NCI-H1092 (cell line): Measurements from ENCODE around the gene PKD2L1.

Experiments
- DNase-seq: peaks from one replicate; lab custom pipeline; 2025; lab: John Stamatoyannopoulos, UW

The PKD2L1 gene

DNA sequence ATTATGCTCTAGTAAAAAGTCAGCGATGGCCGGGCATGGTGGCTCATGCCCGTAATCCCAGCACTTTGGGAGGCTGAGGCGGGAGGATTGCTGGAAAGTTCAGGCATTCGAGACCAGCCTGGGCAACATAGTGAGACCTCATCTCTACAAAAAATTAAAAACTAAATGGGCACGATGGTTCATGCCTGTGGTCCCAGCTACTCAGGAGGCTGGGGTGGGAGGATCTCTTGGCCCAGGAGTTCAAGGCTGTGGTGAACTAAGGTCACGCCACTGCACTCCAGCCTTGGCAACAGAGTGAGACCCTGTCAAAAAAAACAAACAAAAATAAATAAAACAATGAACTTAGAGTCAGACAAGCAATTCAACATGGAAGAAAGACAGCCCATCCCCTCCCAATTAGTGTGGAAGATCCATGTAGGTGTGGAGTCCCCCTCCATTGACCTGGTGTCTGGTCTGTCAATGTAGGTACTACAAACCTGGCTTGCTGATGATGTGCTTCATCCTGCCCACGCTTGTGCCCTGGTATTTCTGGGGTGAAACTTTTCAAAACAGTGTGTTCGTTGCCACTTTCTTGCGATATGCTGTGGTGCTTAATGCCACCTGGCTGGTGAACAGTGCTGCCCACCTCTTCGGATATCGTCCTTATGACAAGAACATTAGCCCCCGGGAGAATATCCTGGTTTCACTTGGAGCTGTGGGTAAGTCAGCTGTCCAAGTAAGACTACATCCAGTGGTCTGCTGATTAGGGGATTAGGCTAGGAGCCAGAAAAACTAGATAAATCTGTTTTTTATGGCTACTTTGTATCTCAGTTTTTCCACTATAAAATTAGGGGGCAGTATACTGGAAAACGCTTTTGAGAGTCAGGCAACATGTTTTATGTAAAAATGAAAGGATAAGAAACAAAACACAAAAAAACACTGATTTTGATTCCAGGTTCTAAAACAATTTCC lies 26.3 kb upstream of the PKD2L1 start:
- DNase-seq: no peak

DNA sequence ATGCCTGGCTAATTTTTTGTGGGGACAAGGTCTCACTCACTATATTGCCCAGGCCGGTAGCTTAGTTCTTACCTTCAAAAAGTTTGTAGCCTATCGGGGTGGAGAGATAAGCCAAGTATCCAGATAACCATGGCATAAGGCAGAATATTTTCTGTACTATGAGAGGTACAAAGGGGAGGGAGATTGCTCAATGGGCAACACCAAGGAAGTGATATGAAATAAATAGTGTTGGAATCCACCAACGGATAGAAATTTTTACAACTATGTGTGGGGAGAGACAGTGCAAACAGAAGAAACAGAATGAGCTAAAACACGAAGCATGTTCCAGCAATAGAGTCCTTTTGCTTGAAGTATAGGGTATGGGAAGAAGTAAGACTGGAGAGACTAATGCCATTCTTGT lies 25.1 kb upstream of the PKD2L1 start:
- DNase-seq: no peak

DNA sequence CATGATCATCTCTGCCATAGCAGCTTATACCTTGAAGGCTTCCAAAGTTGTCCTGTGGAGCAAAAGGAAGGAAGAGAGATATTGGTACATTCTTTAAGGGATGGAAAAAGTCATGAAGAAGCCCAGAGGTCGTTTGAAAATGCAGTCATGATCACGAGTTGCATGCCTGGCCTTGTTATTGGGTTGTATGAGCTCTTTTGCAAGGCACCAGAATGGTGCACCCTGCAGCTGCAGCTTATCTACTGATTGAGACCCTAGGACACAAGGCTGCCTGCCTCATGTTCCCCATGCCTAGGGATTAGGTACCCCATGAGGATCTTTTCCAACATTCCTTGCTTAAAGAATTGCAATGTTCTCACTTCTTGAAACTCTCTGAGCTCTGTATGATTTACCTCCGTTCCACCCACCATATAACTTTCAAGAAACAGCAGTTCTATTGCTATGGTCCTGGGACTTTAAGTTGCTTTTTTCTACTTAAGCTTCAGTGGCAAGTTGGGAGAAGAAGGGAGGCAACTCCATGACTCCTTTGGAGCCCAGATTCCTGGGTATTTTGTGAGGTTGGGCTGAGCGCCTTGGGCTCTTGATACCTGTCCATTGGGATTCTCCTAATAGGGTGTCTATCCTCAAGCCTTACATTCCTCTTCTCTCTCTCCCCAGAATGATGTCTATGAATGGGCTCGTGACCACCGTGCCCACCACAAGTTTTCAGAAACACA lies 23.9 kb upstream of the PKD2L1 start:
- DNase-seq: no peak

DNA sequence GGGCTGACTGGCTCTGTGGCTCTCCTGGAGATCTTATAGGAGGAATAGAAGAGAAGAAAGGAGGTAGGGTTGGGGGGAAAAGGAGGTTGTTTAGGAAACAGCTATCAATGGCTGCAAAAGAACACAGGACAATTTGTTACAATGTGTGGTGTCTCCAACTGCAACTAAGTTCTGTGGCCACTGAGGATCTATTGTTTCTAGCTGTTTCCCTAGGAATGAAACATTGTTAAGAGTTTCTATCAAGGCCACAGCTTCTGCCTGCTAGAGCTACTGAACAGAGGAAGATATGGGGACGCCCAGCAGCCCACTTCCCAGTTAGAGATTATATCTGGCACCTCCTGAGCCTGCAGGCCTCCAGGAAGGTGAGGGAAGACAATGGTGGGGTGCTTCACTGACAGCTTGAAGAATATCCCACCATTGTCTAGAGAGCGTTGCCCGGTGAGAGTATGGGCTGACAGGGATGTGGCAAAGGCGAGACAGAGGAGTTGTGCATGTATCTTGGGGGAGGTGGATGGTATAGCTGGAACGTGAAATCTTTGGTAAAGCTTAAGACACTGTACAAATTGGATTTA lies 21.0 kb upstream of the PKD2L1 start:
- DNase-seq: no peak

DNA sequence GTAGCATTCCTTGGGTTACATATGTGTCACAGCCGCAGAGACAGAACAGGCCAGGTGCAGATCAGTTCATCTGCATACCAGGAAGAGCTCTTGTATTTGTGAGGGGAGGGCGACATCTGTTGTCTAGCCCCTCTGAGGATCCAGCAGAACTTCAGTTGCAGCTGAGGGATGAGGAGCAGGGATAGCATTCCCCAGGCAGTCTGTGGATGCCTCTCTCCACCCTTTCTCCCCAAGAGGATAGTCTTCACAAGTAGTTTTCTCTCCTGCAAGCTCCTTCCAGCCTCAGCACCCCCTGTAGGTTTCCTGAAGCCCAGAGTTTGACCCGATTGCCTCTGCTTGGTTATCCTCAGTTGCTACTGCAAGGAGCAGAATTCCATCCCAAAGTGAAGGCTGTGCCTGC lies 19.6 kb upstream of the PKD2L1 start:
- DNase-seq: no peak

DNA sequence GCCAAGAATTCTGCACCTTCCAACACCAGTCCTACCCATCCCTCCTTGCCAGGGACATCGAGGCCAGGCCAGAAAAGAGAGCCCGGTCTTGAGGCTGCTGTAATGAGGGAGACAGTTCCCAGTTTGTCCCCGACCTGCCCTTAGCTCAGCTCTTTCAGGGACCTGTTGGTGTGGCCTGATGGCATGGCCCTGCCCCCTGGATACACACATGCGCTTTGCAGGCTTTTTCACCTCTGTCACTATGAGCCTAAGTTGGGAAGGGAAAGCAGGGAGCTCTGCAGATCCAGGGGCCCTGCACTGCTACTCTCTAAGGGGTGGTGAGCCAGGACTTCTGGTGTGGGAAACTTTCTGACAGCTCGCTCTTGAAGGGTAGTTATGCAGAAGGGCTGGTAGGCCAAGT lies 19.1 kb upstream of the PKD2L1 start:
- DNase-seq: no peak

DNA sequence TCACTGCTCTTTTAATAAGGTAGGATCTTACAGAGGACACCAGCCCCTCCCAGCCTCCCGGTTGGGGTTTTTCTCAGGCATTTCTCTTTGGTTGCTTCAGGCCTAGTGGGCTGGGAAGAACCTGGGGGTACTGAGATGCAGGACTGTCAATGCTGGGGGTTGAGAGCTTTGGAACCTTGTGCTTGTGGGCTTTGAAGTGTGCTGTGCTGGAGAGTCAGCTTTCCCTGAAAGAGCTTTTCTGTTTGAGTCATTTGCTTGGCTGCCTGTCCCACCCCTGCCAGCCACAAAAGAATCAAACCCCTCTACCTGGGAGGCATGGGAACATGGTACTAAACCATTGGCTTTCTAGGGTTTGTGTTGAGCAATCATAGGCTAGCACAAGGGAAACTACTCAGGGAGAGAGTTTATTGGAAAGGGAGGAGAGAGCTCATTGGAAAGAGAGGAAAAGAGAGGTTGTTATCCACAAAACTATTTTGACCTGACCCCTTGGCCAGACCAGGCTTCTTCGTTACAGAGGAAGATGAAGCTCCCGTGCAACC lies 18.4 kb upstream of the PKD2L1 start:
- DNase-seq: no peak

DNA sequence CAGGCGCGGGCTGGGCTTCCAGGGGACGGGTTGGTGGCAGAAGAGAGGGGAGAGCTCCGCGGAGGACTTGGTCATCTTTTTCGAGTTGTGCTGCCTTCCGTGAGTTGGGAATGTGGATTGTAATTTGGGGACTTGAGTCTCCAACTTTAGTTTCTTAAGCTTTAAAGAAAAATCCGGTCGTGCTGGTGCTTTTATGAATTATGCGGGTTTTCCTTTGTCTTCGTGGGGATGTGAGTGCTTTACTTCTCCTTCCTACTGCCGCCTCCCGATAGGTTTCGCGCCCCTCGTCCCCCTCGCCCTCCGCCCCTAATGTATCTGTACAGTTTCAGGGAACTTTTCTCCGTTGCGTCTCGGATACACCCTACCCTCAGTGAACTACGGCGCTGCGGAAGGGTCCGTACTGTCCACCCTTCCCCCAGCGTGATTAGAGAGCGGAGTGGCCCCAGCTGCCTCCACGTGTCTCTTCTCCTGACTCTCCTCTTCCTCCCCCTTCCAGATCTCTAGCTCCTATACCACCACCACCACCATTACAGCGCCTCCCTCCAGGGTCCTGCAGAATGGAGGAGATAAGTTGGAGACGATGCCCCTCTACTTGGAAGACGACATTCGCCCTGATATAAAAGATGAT lies 17.7 kb upstream of the PKD2L1 start:
- no peak for DNase-seq

DNA sequence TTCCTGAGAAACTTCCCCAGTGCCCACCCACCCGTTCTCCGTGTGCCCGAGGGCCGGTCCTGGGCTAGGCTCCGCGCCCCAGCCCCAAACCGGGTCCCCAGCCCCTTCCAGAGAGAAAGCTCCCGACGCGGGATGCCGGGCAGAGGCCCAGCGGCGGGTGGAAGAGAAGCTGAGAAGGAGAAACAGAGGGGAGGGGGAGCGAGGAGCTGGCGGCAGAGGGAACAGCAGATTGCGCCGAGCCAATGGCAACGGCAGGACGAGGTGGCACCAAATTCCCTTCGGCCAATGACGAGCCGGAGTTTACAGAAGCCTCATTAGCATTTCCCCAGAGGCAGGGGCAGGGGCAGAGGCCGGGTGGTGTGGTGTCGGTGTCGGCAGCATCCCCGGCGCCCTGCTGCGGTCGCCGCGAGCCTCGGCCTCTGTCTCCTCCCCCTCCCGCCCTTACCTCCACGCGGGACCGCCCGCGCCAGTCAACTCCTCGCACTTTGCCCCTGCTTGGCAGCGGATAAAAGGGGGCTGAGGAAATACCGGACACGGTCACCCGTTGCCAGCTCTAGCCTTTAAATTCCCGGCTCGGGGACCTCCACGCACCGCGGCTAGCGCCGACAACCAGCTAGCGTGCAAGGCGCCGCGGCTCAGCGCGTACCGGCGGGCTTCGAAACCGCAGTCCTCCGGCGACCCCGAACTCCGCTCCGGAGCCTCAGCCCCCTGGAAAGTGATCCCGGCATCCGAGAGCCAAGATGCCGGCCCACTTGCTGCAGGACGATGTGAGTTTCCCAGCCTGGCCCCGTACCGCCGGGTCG lies 16.9 kb upstream of the PKD2L1 start, which contains the start of gene SCD:
Gene SCD (plus strand): TSS at position 469 of the 803 bp plus-strand sequence. CDS start 272 bp downstream, at position 741.
- DNase-seq: peak; percentile 92

DNA sequence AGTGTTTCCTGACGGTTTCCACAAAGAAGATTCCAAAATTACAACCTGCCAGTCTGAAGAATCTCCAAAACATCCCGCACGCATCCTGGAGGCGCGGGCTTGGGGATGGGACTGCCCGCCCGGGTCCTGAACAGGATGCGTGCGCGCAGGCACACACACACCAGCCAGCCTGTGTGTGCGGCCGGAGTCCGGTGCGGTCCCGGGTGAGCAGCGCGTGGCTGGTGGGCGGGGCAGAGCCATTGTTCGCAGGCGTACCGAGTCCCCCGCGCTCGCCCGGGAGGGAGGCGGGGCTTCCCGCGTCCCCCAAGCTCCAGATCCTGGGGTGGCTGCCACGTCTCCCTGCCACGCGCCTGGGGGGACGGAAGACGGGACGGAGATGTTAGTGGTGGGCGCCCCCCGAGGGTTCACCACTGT lies 16.3 kb upstream of the PKD2L1 start:
- peak; percentile 37 for DNase-seq

DNA sequence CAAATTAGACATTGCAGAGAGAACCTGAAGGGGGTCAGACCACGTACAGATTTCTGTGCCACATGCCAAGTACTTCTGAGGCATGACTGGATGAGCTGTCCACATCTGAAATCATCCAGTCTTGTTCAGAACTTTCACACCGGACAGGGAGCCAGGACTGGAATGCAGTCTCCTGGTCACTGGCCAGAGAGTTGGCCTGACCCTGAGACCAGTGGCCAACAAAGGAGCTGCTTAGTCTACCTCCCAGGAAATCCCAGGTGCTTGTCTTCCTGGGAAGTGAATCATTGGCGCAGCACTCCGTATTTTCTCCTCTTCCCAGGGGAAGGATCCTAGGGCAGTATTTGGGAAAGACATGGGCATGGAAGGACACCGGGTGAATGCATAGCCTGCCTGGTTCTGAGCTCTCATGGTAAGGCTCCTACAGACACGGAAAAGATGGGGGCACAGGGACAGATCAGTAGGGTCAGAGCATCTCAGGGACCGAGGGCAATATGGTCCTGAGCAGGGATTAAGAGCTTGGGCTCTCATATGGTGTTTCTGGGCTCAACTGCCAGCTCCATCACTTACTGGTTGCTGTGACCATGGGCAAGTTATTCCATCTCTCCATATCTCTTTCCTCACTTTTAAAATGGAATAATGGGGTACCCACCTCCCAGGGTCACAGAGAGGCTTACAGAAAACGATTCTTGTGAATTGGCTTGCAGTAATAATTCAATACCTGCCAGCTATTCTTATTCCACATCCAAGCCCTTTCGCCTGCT lies 15.7 kb upstream of the PKD2L1 start:
- DNase-seq: no peak

DNA sequence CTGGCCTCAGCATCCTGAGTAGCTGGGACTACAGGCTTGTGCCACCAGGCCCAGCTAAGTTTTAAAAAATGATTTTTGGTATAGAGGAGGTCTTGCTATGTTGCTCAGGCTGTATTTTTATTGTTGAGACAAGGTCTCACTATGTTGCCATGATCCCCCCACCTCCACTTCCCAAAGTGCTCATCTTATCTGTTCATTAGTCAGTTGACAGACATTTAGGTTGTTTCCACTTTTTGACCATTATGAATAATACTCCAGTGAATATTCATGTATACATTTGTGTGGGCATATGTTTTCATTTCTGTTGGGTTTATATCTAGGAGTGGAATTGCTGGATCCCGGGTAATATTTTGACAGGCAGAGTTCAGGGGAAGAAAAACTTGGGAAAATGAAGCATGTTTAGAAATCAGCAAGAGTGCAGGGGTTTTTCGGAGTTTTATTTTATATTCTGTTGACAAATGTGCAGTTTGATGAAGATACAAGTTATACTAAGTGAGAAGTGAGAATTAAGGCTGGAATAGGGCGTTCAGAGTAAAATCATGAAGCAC lies 14.3 kb upstream of the PKD2L1 start:
- DNase-seq: no peak

DNA sequence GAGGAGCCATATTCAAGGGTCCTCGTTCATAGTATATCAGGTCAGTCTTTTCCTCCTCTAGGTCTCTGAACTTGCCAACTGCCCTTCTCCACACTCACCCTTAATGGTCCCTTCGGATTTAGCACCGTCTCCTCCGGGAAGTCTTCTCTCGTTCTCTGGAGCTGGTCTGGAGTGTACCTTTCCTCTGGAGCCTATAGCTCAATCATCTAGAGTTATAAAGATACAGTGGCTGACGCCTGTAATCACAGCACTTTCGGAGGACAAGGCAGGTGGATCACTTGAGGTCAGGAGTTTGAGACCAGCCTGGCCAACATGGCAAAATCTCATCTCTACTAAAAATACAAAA lies 12.6 kb upstream of the PKD2L1 start:
- DNase-seq: no peak

DNA sequence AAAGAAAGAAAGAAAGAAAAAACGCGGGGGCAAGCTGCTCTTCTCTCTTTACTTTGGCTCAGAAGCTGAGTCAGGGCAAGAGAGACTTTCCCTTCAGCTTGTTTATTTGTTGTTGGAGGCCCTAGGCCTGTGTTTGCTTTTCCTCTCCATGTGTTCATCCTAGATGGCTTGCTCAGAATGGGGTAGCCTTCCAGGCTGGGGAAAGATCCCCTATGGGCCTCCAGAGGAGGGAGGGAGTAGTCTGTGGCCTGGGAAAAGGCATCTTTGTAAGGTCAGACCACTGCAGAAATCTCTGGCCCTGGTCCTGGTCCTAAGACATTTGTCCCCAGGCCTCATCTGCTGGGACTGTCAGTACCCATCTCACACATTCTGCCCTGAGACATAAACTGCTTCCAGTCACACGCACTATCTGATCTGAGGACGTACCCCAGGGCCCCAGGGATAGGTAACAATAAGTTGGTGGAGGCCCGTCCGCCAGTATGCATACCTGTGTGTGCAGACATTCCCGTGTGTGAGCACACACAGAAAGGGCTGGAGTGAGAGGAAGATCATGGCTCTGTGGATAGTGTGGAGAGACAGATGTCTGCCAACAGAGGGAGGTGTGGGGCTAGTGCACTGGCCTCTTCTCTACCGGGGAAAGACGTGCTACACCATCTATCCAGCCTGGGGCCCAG lies 12.1 kb upstream of the PKD2L1 start:
- DNase-seq: no peak

DNA sequence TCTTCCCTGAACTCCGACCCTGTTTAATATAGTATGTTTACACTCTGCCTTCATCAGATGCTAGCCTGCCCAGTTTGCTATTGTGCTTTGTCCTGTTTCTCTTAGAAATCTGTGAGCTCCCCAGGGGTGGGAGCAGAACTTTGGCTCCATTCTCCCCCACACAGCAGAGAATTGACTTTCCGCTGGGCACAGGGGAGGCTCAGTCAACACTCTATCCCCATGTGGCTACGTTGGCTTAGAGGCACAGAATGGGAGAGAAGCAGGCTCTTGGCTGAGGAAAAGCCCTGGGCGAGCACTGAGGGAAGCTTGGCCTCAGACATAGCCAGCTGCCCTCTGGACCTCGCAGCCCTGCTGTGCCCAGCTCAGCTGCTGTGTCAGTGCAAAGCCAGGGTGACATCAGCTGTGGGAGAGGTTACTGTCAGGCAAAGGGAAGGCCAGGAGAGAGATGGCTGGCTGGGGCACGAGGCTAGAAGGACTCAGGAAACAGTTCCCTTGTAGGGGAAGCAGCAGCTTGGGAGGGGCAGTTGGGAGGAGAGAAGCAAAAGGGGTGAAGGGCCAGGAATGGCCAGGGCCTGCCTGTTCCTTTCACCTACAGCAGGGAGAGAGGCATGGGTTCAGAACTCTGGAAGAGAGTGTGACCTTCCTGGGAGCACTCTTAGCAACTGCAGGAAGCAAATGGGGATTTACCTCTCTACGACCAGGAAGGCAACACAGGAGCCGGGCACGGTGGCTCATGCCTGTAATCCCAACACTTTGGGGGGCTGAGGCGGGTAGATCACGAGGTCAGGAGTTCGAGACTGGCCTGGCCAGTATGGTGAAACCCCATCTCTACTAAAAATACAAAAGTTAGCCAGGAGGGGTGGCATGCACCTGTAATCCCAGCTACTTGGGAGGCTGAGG lies 11.2 kb upstream of the PKD2L1 start:
- no peak for DNase-seq

DNA sequence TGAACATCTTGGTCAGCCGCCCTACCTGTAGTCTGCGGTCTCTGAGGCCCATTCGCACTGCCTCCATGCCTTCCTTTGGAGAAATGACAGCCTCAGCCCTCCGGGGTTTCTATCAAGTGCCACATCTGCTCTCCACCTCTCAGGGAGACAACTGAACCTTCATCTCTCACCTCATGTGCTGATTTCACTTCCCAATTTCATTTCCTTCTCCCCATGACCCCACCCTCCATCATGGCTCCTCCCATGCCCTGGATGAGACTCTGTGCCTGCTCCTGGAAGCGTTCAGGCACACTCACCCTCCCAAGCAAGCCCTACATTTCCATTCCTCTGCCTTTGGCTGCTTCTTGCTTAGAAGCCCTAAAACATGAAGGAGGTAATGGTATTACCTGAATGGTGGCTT lies 9.2 kb upstream of the PKD2L1 start:
- no peak for DNase-seq

DNA sequence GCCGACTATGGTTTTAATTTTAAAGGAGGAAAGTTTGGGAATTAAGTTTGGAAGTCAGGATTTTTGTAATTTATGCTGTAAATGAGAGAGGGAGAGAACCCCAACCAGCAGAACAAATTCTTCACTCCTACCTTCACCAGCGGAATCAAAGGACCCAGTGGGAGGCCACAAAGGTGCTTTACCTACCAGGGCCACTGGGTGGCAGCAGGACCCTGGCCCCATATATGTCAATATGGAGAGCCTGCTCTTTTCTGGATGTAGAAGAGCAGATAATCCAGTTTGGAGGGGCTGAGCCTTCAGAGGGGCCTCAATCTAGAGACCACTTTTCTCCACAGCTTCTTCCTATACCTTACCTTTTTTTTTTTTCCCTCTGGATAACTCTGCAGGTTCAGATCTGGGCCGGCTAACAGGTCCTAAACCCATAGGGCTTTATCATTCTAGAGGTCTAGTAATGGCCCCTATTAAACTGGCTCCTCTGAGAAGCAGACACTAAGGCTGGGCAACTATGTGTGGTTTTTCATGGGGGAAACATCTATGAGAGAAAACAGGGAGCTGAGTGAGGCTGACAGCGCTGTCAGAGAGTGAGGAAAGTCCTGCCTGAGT lies 8.5 kb upstream of the PKD2L1 start:
- DNase-seq: peak; percentile 42

DNA sequence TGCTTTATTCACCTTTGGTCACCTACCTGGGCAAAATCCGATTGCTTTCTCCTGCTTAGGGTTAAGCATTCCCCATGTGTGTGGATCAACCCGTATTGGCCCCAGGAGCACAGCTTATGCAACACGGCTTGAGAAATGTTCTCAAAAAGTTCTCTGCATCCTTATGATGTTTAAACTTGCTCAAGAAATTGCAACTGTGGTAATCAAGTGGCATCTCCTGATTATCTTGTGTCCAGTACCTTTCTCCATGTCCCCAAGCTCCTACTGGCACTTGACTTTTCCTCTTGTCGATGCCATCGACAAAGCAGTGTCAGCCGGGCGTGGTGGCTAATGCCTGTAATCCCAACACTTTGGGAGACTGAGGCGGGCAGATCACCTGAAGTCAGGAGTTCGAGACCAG lies 4.7 kb upstream of the PKD2L1 start:
- no peak for DNase-seq
